ENCODE measurements around the gene RSPH1.

The RSPH1 gene

DNA sequence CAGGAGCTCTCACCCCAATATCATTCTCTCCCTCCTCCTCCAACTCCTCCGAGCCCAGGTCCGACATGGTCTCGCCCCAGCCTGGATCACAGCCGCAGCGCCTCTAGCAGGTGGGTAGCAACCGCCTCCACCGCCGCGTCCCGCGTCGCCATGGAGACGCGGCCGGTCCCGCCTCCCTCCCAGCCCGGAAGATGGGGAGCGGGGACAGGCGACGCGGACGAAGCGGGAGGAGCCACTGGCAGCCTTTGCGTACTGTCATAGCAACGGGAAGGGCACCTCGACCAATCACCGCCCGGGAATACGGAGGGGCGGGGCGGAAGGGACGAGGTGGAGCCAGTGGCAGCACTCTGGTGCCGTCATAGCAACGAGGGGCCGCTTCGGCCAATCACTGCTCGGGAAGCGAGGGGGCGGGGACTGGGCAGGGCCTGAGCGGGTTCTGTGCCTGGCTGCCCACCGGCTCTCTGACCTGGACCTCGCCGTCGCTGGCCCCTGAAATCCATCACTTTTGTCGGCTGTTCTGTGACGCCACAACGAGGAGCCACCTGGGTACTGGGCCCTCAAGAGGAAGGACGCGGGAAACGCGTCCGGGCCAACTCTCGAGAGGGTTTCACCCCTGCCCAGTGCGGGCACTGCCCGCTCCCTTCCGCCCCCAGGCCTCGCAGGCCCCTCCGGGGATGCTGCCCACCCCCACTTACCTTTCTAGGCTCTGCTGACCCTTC lies at the start of gene RSPH1:
Gene RSPH1, minus strand, starts transcription at position 105 of the 719 bp plus-strand sequence. Its CDS starts 38 bp downstream, at position 67.
- TF ChIP-seq EGR1 (IDR thresholded peaks at IDR 0.05) (no peak), REST (IDR thresholded peaks at IDR 0.05; ENCODE audit: low read depth) (no peak), CEBPB (IDR thresholded peaks at IDR 0.05) (no peak), EP300 (IDR thresholded peaks at IDR 0.05; ENCODE audit: borderline replicate concordance) (no peak), ZBTB7A (IDR thresholded peaks at IDR 0.05; ENCODE audit: low read depth) (no peak), NFIC (IDR thresholded peaks at IDR 0.05) (no peak), FOXM1 (IDR thresholded peaks at IDR 0.05; ENCODE audit: borderline replicate concordance, low read depth) (no peak), RAD21 (IDR thresholded peaks at IDR 0.05; ENCODE audit: low read depth) (peak; percentile 23; the same call in 1 of the 2 replicates), YY1 (IDR thresholded peaks at IDR 0.05; ENCODE audit: low read depth) (no peak), TEAD4 (IDR thresholded peaks at IDR 0.05) (no peak), TAF1 (IDR thresholded peaks at IDR 0.05; ENCODE audit: low read depth) (peak; percentile 42; the same call in 1 of the 2 replicates), CREB1 (IDR thresholded peaks at IDR 0.05; ENCODE audit: low read depth) (peak; percentile 66), TCF12 (IDR thresholded peaks at IDR 0.05; ENCODE audit: low read depth) (no peak), MAX (IDR thresholded peaks at IDR 0.05) (no peak; the same call in none of the 2 replicates)
- TF ChIP-seq, protein P1, sequence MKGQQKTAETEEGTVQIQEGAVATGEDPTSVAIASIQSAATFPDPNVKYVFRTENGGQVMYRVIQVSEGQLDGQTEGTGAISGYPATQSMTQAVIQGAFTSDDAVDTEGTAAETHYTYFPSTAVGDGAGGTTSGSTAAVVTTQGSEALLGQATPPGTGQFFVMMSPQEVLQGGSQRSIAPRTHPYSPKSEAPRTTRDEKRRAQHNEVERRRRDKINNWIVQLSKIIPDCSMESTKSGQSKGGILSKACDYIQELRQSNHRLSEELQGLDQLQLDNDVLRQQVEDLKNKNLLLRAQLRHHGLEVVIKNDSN (IDR thresholded peaks at IDR 0.05) = no peak

DNA sequence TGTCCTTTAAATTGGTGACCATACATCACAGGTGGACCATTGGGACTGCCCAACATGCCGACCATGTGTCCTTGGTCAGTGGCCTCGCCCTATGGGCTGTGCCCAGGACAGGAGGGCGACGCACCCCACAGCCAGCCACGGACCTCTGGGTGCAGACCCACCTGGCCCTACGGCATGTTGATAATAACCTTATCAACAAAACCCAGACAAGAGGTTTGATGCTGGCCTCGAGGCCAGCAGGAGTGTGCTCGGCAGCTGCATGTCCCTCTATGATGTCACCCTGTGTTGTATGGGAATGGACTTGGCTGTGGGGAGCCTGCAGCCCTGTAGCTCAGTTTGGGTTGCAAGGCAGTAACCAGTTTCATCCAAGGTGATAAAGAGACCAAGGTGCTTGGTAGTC lies 49.7 kb upstream of the RSPH1 start:
- TF ChIP-seq EP300 (IDR thresholded peaks at IDR 0.05; ENCODE audit: borderline replicate concordance) = no peak
- TF ChIP-seq TCF12 (IDR thresholded peaks at IDR 0.05; ENCODE audit: low read depth) = no peak

- no peak for TF ChIP-seq TCF12 (IDR thresholded peaks at IDR 0.05; ENCODE audit: low read depth)
- TF ChIP-seq YY1 (IDR thresholded peaks at IDR 0.05; ENCODE audit: low read depth) = no peak
- no peak for TF ChIP-seq RAD21 (IDR thresholded peaks at IDR 0.05; ENCODE audit: low read depth)
- TF ChIP-seq REST (IDR thresholded peaks at IDR 0.05; ENCODE audit: low read depth) = no peak
- TF ChIP-seq TAF1 (IDR thresholded peaks at IDR 0.05; ENCODE audit: low read depth) = no peak
These were observed 49.3 kb upstream of the RSPH1 start for GRCh38 chr21:42545317-42545716.

GRCh38 chr21:42544544-42544943 lies 48.5 kb upstream of the RSPH1 start:
- TF ChIP-seq ZBTB7A (IDR thresholded peaks at IDR 0.05; ENCODE audit: low read depth) (no peak), EGR1 (IDR thresholded peaks at IDR 0.05) (no peak), TEAD4 (IDR thresholded peaks at IDR 0.05) (no peak), MAX (IDR thresholded peaks at IDR 0.05) (no peak), REST (IDR thresholded peaks at IDR 0.05; ENCODE audit: low read depth) (no peak), YY1 (IDR thresholded peaks at IDR 0.05; ENCODE audit: low read depth) (no peak), TCF12 (IDR thresholded peaks at IDR 0.05; ENCODE audit: low read depth) (no peak), EP300 (IDR thresholded peaks at IDR 0.05; ENCODE audit: borderline replicate concordance) (no peak), CREB1 (IDR thresholded peaks at IDR 0.05; ENCODE audit: low read depth) (no peak), NFIC (IDR thresholded peaks at IDR 0.05) (no peak), CEBPB (IDR thresholded peaks at IDR 0.05) (no peak), RAD21 (IDR thresholded peaks at IDR 0.05; ENCODE audit: low read depth) (no peak)
